GM10847 (cell line): ENCODE results near the gene KCNK13.

Experiments
- POLR2A ChIP-seq: IDR thresholded peaks from 2 replicates; pipeline ENCODE4 v1.6.1; 2011; ENCODE audit not compliant: insufficient read length; ENCODE audit errors: extremely low read depth

Gene KCNK13

GRCh38 chr14:90201344-90201743, 139.6 kb downstream of the KCNK13 start:
- TF ChIP-seq POLR2A: no peak

GRCh38 chr14:90204516-90204915, 142.7 kb downstream of the KCNK13 start:
- TF ChIP-seq POLR2A: no peak

- no peak for TF ChIP-seq POLR2A
These were observed 151.4 kb downstream of the KCNK13 start for GRCh38 chr14:90213099-90213748.

GRCh38 chr14:90228478-90228877, 166.7 kb downstream of the KCNK13 start:
- TF ChIP-seq POLR2A: no peak
